ENCODE data around the gene SMYD3. TPM values are rescaled to one million over a fixed set of nuclear protein-coding genes. Genes with fewer than 3 reads are reported as not detected.

SMYD3 gene
- total RNA-seq, 2 donors from 2014 or later, result 13.5 to 20.8 TPM

- intact Hi-C loops (cut with DNase I), result loop anchor here (5.0 kb wide), 1 partner anchor 848 kb away; no protein-coding TSS in a partner anchor
- ATAC-seq (no peak), DNase-seq (no peak)
- Histone ChIP-seq H3K27me3 (no peaks in the 10 kb centered on the region), H3K9me3 (no peaks in the 10 kb centered on the region), H3K4me3 (no peak overlapping the region), H3K4me1 (no peaks in the 10 kb centered on the region), H3K27ac (no peak overlapping the region), H3K36me3 (replicated peaks in 1 of 2; ENCODE audit: insufficient read depth in 1 of 2, low read depth in 2 of 2) (no peaks in the 10 kb centered on the region)
- WGBS, 2 donors, result 57 to 66% methylated on average over 3 of the region's 3 CpGs
- no peak for TF ChIP-seq CTCF (IDR thresholded peaks at IDR 0.05)
Measured at GRCh38 chr1:246005067-246005466, 502.0 kb downstream of the SMYD3 start.

- H3K27ac ChIP-seq, result no peak overlapping the region
- DNase-seq (no peak), ATAC-seq (no peak)
- H3K4me3 ChIP-seq, result no peak overlapping the region
- intact Hi-C loops (cut with DNase I), result no loop called here
- H3K36me3 ChIP-seq (replicated peaks in 1 of 2; ENCODE audit: insufficient read depth in 1 of 2, low read depth in 2 of 2), result no peaks in the 10 kb centered on the region
- no peaks in the 10 kb centered on the region for H3K9me3 ChIP-seq
- H3K27me3 ChIP-seq, result no peaks in the 10 kb centered on the region
- 39 to 45% methylated on average over 3 of the region's 3 CpGs for WGBS, 2 donors
- TF ChIP-seq POLR2A (IDR thresholded peaks at IDR 0.05) (no peak), CTCF (IDR thresholded peaks at IDR 0.05) (no peak)
- H3K4me1 ChIP-seq, result no peaks in the 10 kb centered on the region
Measured at GRCh38 chr1:246004301-246004700, 502.8 kb downstream of the SMYD3 start.

- TF ChIP-seq POLR2A (IDR thresholded peaks at IDR 0.05) (no peak), CTCF (IDR thresholded peaks at IDR 0.05) (no peak)
- H3K4me1 ChIP-seq, result no peaks in the 10 kb centered on the region
- no peaks in the 10 kb centered on the region for H3K36me3 ChIP-seq (replicated peaks in 1 of 2; ENCODE audit: insufficient read depth in 1 of 2, low read depth in 2 of 2)
- no peaks in the 10 kb centered on the region for H3K27me3 ChIP-seq
- DNase-seq (no peak), ATAC-seq (no peak)
- WGBS, 2 donors, result 30 to 37% methylated on average over 2 of the region's 2 CpGs
- no peak overlapping the region for H3K27ac ChIP-seq
- intact Hi-C loops (cut with DNase I), result no loop called here
- H3K9me3 ChIP-seq, result no peaks in the 10 kb centered on the region
- no peak overlapping the region for H3K4me3 ChIP-seq
Measured at GRCh38 chr1:246003442-246003730, 503.7 kb downstream of the SMYD3 start.

- no peaks in the 10 kb centered on the region for H3K27me3 ChIP-seq
- ATAC-seq, result peak; percentile 74
- no peak overlapping the region for H3K27ac ChIP-seq
- WGBS, 2 donors, result 73 to 75% methylated on average over 18 to 23 of the region's 23 CpGs
- intact Hi-C loops (cut with DNase I), result no loop called here
- TF ChIP-seq CTCF (IDR thresholded peaks at IDR 0.05) (peak; percentile 67 to 89 (median 80)), POLR2A (IDR thresholded peaks at IDR 0.05) (no peak)
- no peaks in the 10 kb centered on the region for H3K36me3 ChIP-seq (replicated peaks in 1 of 2; ENCODE audit: insufficient read depth in 1 of 2, low read depth in 2 of 2)
- H3K4me3 ChIP-seq, result no peak overlapping the region
- H3K9me3 ChIP-seq, result no peaks in the 10 kb centered on the region
- no peaks in the 10 kb centered on the region for H3K4me1 ChIP-seq
- peak; percentile 84 to 94 (median 88) for DNase-seq
Measured at GRCh38 chr1:246002725-246003441, 504.2 kb downstream of the SMYD3 start.

- no peak for ATAC-seq
- intact Hi-C loops (cut with DNase I), result no loop called here
- Histone ChIP-seq H3K4me1 (no peaks in the 10 kb centered on the region), H3K9me3 (no peaks in the 10 kb centered on the region), H3K27me3 (no peaks in the 10 kb centered on the region), H3K4me3 (no peak overlapping the region), H3K36me3 (replicated peaks in 1 of 2; ENCODE audit: insufficient read depth in 1 of 2, low read depth in 2 of 2) (no peaks in the 10 kb centered on the region), H3K27ac (no peak overlapping the region)
- no peak for TF ChIP-seq CTCF (IDR thresholded peaks at IDR 0.05)
- no peak for TF ChIP-seq POLR2A (IDR thresholded peaks at IDR 0.05)
- DNase-seq, result no peak
- 85 to 90% methylated on average over 9 of the region's 9 CpGs for WGBS, 2 donors
Measured at GRCh38 chr1:246001837-246002230, 505.2 kb downstream of the SMYD3 start.
